H4 (cell line): ENCODE data around the gene SYNC. TPM values are rescaled to one million over a fixed set of nuclear protein-coding genes. Genes with fewer than 3 reads are reported as not detected.

Experiments
- DNase-seq: peaks from one replicate; pipeline ENCODE4 v3.0.0-alpha.2; 2015; ENCODE audit warnings: low spot score
- total RNA-seq: library from RNA; depleted of rRNA; stranded (reverse); fragments of >200 nt; shearing (Covaris generic); gene quantifications from 2 replicates; pipeline ENCODE4 v1.2.3, GENCODE V29; 2014; rRNA removed

SYNC gene
- total RNA-seq, result 20.2 and 20.7 TPM in 2 replicates

- DNase-seq, result peak; percentile 60
Measured at GRCh38 chr1:32702599-32703478, at the start of gene SYNC. SYNC (minus strand) TSS chr1:32702770; CDS start chr1:32702660, 110 bp downstream.

GRCh38 chr1:32749771-32750170 lies 47.2 kb upstream of the SYNC start:
- no peak for DNase-seq

GRCh38 chr1:32749332-32749731 lies 46.8 kb upstream of the SYNC start:
- DNase-seq, result no peak

GRCh38 chr1:32748926-32749325 lies 46.4 kb upstream of the SYNC start:
- DNase-seq, result no peak

GRCh38 chr1:32748348-32748747 lies 45.8 kb upstream of the SYNC start:
- DNase-seq, result no peak

GRCh38 chr1:32746130-32746529 lies 43.6 kb upstream of the SYNC start:
- no peak for DNase-seq

- no peak for DNase-seq
Measured at GRCh38 chr1:32744071-32744425, 41.5 kb upstream of the SYNC start.

- no peak for DNase-seq
Measured at GRCh38 chr1:32743380-32744070, 41.0 kb upstream of the SYNC start.

- no peak for DNase-seq
Measured at GRCh38 chr1:32742956-32743355, 40.4 kb upstream of the SYNC start.

GRCh38 chr1:32742199-32742947 lies 39.8 kb upstream of the SYNC start:
- DNase-seq, result no peak

GRCh38 chr1:32741413-32742198 lies 39.0 kb upstream of the SYNC start:
- DNase-seq, result no peak

GRCh38 chr1:32741059-32741412 lies 38.5 kb upstream of the SYNC start:
- DNase-seq, result no peak

- no peak for DNase-seq
Measured at GRCh38 chr1:32736812-32737791, 34.5 kb upstream of the SYNC start.

GRCh38 chr1:32733582-32734321 lies 31.2 kb upstream of the SYNC start:
- DNase-seq, result no peak

GRCh38 chr1:32729254-32730046 lies 26.9 kb upstream of the SYNC start:
- no peak for DNase-seq

- no peak for DNase-seq
Measured at GRCh38 chr1:32728413-32729077, 26.0 kb upstream of the SYNC start.

- DNase-seq, result no peak
Measured at GRCh38 chr1:32727876-32728275, 25.3 kb upstream of the SYNC start.

- no peak for DNase-seq
Measured at GRCh38 chr1:32725615-32725982, 23.0 kb upstream of the SYNC start.
